PC-9 (cell line): ENCODE measurements around the gene FBXO10.

ENCODE experiments used
- EZH2 ChIP-seq: fragments of 200-600 bp; sonication (generic); IDR thresholded peaks from 2 replicates; pipeline ENCODE4 v1.8.0; 2017; ENCODE audit warnings: antibody characterized with exemption, low read depth
- TF ChIP-seq, protein P1 (sequence below): fragments of 200-600 bp; sonication (generic); conservative IDR thresholded peaks from 2 replicates; pipeline ENCODE4 v1.6.1; 2017; ENCODE audit warnings: mixed run types, antibody characterized with exemption, mild to moderate bottlenecking, moderate library complexity

DNA sequence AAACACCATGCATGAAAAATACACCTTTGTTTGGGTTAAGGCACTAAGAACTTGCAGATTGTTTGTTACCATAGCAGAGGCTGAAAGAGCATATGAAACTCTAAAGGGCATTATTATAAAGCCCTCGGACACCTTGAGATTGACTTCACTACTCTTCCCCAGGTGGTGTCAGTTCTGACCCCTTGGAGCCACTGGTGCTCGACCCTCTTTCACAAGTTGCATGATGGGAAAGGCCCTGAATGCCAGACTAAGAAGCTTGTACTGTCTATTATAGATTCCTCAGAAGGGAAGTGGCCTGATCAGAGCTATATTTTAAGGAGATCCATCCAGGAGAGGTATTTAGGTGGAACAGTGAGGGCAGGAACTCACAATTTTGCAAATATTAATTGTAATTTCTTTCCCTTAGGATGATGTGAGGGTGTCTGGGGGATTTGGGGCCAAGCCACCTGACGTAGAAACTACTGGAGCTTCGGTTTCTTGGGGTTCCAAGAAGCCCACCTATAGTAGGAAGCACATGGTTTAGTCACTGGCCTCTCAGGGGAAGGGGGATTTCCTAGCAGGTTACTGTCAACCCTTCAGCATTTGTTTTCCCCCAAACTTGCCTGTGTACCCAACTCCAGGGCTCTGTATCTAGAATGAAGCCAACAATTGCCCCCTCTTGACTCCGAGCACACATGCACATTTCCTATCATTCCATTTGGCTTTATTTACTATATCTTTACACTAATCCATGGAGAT lies 16.2 kb downstream of the FBXO10 start:
- no peak for TF ChIP-seq EZH2
- TF ChIP-seq, protein P1, sequence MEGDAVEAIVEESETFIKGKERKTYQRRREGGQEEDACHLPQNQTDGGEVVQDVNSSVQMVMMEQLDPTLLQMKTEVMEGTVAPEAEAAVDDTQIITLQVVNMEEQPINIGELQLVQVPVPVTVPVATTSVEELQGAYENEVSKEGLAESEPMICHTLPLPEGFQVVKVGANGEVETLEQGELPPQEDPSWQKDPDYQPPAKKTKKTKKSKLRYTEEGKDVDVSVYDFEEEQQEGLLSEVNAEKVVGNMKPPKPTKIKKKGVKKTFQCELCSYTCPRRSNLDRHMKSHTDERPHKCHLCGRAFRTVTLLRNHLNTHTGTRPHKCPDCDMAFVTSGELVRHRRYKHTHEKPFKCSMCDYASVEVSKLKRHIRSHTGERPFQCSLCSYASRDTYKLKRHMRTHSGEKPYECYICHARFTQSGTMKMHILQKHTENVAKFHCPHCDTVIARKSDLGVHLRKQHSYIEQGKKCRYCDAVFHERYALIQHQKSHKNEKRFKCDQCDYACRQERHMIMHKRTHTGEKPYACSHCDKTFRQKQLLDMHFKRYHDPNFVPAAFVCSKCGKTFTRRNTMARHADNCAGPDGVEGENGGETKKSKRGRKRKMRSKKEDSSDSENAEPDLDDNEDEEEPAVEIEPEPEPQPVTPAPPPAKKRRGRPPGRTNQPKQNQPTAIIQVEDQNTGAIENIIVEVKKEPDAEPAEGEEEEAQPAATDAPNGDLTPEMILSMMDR = no peak
